ENCODE data around the gene NDUFA11. TPM values are rescaled to one million over a fixed set of nuclear protein-coding genes. Genes with fewer than 3 reads are reported as not detected.

Gene NDUFA11
- total and polyA plus RNA-seq, 2 of the 4 experiments (the other 2 are of a cell fraction) = 375 to 1,276 TPM

DNA sequence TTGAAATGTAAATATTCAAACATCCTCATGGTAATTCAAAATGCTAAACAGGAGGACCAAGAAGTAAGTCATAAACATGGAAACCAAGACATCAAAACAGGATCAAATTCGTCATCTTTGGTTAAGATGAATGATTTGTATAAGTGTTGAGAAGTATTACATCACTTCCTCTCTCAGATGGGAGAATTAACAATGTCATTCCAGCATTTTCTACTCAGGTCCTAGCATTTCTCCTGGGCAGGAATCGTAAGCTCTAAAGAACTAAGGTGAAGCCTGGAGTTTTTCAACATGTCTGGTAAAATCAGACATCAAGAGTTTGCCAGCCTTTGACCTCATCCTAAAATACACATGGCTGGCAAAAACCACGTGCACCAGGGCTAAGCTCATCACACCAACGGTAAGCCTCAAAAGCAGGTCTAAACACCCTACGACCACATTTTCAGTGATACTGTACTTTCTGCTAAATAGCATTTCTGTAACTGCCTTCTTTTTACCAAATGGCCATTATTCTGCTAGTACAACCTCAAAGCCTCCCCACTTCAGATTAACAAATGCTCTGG, 49.5 kb upstream of the NDUFA11 start:
- no TSS peak for BruUV-seq (replicated peaks)
- Histone ChIP-seq H4K91ac (ENCODE audit: insufficient read depth, low read depth, low read length) (peak overlapping the region; percentile 72), H2AK5ac (ENCODE audit: low read depth, low read length) (peak overlapping the region; percentile 95), H3K4me2 (ENCODE audit: low read depth, low read length) (peak overlapping the region; percentile 34; the same call in 1 of the 2 replicates), H2BK120ac (ENCODE audit: low read depth, low read length) (peak overlapping the region; percentile 67), H2BK15ac (ENCODE audit: low read depth, low read length) (peak overlapping the region; percentile 84; the same call in 2 of the 3 replicates), H3K9ac (ENCODE audit: low read depth, low read length) (no peak overlapping the region), H2AFZ (replicated peaks; ENCODE audit: low read length, poor library complexity) (no peak overlapping the region), H3K27ac (ENCODE audit: insufficient read depth, low read length) (peak overlapping the region; percentile 67; the same call in 1 of the 2 replicates), H3K4me3 (ENCODE audit: insufficient read depth, low read depth, low read length) (no peak overlapping the region), H3K4me1 (ENCODE audit: control insufficient read depth, insufficient read depth, low read length) (peaks cover 54% of the 10 kb centered on the region), H3K18ac (ENCODE audit: low read depth, low read length) (peak overlapping the region; percentile 91), H2BK5ac (ENCODE audit: low read depth, low read length, poor library complexity, severe bottlenecking) (peak overlapping the region; percentile 76), H3K9me1 (ENCODE audit: insufficient read depth, low read length) (peaks cover 44% of the 10 kb centered on the region), H3K36me3 (ENCODE audit: control insufficient read depth, insufficient read depth, low read length) (peaks cover 15% of the 10 kb centered on the region), H4K20me1 (ENCODE audit: insufficient read depth, low read length) (peaks cover 78% of the 10 kb centered on the region), H4K5ac (ENCODE audit: low read depth, low read length) (peak overlapping the region; percentile 86; the same call in 1 of the 2 replicates), H3K23ac (ENCODE audit: low read depth, low read length) (peak overlapping the region; percentile 96), H3K4ac (ENCODE audit: low read depth, low read length) (peak overlapping the region; percentile 95), H3K14ac (replicated peaks; ENCODE audit: low read depth, low read length) (peak overlapping the region; percentile 88), H3K27me3 (ENCODE audit: control insufficient read depth, insufficient read depth, low read length) (no peaks in the 10 kb centered on the region), H3K56ac (ENCODE audit: extremely low read depth, insufficient read depth, low read length) (peak overlapping the region; percentile 26; the same call in 1 of the 2 replicates), H2AK9ac (replicated peaks; ENCODE audit: low read depth, low read length, poor library complexity) (no peak overlapping the region), H4K8ac (ENCODE audit: low read depth in 2 of 2, low read length in 2 of 2) (peak overlapping the region; percentile 63 to 73), H3K79me1 (ENCODE audit: low read depth in 1 of 2, low read length in 2 of 2) (peaks cover 38 to 99% of the 10 kb centered on the region in 2 experiments; a peak in 3 of 4 replicates), H3K9me3 (ENCODE audit: control insufficient read depth, insufficient read depth, low read length) (no peaks in the 10 kb centered on the region), H2BK20ac (ENCODE audit: low read depth, low read length) (peak overlapping the region; percentile 92)
- ChIA-PET CTCF (no interaction called here), POLR2A (ENCODE audit: unreplicated experiment) (no interaction called here)
- DNase-seq = peak; percentile 58
- 70% methylated on average over 2 of the region's 5 CpGs; no CpG with 5 or more reads in 1 of the 2 experiments for WGBS, 2 experiments (ENCODE audit: extremely low coverage in 2 of 2, insufficient read length in 1 of 2)
- in situ Hi-C loops (cut with MboI; ENCODE audit: low sequenced_read_pairs) (no loop called here), dilution Hi-C loops (cut with HindIII; ENCODE audit: low sequenced_read_pairs, unreplicated experiment) (no loop called here), intact Hi-C loops (cut with micrococcal nuclease) (no loop called here)
- ATAC-seq (ENCODE audit: low read depth) = no peak
- TF ChIP-seq CHD1 (IDR thresholded peaks at IDR 0.05; ENCODE audit: low read depth, low read length) (no peak), RCOR1 (IDR thresholded peaks at IDR 0.05; ENCODE audit: insufficient replicate concordance, low read length) (no peak), RFX5 (IDR thresholded peaks at IDR 0.05; ENCODE audit: low read depth, low read length) (no peak), POLR2A (IDR thresholded peaks at IDR 0.05; ENCODE audit: low read depth, low read length) (no peak), SMC3 (IDR thresholded peaks at IDR 0.05; ENCODE audit: low read depth, low read length) (no peak), CEBPB (IDR thresholded peaks at IDR 0.05; ENCODE audit: low read depth, low read length) (peak; percentile 69)
- TF ChIP-seq, protein P1, sequence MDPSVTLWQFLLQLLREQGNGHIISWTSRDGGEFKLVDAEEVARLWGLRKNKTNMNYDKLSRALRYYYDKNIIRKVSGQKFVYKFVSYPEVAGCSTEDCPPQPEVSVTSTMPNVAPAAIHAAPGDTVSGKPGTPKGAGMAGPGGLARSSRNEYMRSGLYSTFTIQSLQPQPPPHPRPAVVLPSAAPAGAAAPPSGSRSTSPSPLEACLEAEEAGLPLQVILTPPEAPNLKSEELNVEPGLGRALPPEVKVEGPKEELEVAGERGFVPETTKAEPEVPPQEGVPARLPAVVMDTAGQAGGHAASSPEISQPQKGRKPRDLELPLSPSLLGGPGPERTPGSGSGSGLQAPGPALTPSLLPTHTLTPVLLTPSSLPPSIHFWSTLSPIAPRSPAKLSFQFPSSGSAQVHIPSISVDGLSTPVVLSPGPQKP (IDR thresholded peaks at IDR 0.05; ENCODE audit: borderline replicate concordance, low read depth, low read length) = no peak
